ENCODE data around the gene RNF144A.

RNF144A gene

DNA sequence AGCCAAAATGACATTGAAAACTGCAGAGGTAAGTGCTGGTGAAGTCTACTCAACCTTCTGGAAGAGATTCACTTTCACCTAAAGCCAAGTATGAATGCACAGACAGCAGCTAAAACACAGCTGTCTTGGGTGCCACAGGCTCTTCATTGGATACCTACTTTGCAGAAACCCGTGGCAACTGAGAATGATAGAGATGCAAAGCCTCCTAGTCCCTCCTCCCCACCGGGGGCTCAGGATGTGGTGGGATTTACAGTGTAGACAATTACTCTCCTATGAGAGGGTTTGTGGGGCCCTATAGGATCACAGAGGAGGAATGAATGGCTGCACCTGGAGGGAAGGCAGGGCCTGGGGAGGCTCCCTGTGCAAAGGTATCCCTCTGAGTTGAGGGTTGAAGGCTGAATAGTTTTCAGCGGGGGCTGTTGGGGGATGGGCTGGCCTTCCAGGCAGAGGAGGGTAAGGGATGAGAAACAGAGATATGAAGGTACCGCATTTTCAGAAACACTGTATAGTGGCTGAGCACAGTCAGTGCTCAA is 131.6 kb downstream of the RNF144A start:
- DNase-seq = no peak

DNA sequence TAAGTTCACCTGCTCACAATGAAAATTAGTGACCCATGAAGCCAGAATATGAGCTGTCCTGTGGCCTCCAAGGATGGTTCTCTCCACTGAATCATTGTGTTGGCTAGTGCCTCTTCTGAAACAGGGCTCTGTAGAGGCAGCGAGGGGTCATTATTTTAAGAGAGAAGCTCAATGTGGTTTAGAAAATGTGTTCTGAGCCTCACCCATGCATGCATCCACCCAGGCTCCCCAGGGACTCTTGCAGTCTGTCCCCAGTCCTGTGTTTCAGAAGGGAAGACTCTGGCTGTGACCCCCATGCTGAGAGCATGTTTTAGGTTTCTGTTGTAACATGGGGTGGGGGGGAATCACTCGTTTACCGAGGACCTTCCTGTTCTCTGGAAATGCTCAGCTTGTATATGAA is 135.2 kb downstream of the RNF144A start:
- no peak for DNase-seq

DNA sequence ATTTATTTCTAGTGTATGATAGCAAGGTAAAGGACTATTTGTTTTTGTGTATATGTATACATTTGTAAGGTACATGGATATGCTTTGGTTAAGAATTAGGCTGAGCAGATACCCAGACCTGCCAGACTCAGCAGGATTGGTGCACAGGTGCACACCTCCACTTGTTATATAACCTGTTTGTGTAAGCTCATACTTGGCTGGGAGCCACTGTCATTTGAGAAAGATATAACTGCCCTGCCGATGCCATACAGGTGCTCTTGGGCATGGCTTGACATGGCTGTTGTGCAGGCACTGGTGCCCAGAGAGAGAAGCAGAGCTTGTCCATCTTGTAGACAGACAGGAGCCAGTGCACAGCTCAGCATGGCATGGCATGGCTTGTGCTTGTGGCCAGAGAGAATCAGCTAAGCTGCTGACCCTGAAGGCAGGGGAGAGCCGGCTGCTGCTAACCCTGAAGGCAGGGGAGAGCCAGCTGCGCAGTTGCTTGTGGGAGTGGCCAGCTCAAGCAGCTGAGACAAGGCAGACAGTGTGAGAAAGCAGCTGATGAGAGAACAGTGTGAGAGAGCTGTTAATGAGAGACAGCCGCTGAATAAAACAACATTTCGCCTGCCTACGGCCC is 136.5 kb downstream of the RNF144A start:
- no peak for DNase-seq

DNA sequence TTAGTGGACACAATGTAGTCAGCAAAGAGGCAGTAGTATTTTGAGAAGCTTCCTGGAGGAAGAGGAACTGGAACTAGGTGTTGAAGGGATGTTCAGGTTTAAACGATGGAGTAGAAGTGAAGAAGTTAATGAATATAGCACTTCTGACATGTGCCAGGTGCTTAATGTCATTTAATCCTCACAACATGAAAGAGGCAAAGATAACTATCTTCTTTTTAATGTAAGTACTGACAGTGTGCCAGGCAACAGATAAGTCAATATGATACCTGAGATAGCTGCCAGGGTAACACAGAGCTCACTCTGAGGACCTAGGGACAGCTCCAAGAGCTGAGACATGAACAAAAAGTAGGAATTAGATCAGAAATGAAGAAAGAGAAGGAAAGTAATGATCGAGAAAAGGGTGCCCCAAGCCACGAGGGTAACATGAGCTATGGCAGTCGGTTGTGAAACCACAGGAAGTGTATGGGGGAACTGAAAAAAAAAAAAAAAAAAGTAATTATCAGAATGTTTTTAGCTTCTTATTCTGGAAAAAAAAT is 140.7 kb downstream of the RNF144A start:
- DNase-seq = peak; percentile 45 to 67

DNA sequence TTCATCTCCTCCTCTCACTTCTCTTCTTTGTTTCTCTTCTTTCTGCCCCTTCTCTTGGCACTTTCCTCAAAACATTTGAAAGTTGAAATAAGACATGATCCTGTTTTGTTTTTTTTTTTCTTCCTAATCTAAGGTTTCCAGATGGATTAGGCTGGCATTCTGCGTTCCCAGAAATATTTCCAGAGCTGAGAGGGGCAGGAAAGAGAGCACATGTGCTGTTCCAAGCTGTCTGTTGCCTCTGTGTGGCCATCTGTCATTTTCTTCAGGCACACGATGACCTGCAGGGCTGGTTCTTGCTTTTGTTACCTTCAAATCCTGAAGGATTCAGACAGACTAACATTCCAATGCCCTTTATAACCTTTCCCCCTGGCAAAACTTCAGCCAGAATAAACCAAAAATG is 142.9 kb downstream of the RNF144A start:
- no peak for DNase-seq

DNA sequence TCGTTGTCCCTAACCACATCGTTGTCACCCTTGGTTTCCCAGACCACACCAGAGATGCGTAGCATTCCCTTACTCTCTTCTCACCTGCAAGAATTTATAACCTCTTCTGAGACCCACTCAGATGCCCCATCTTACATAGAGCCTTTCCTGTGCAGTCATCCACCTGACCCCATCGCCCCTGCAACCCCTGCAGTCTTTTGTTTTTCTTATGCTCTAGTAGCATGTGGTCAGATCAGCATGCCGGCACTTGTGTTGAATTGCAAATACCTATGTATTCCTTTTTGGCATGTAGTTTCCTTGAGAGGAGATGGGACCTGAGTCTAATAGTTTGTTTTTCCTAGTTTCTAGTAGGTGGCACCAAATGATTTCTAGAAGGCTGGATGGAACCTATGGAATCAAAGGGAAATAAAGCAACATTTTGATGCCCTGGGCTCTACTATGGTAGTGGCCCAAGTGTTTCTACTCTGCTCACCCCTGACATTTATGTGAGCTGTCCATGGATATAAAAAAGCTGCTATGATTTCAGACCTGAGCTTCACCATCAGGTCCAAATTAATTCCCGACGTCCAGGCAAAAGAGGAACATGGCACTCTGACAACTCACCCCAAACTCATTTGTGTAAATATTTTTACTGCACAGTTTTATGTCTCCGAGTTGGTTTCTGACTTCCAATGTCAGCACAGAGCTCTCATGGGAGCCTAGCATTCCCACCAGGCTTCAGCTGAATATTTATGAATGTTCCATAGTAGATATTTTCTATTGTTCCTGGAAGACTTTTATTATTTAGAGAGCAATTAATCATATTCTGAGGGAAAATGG is 143.6 kb downstream of the RNF144A start:
- DNase-seq = no peak

DNA sequence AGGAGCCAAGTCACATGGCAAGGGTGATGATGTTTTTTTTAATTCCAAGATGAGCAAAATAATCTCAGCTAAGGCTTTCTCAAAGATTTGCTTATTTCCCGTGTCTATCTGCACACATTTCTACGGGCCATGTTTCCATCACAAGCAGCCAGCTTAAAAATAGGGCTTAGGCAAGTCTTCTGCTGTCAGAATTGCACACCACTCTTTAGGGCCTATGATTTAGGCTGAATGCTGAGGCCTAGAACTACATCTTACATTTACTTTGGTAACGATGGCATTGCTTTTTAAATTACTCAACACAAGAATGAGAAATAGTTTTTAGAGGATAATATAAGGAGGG is 144.2 kb downstream of the RNF144A start:
- no peak for DNase-seq

DNA sequence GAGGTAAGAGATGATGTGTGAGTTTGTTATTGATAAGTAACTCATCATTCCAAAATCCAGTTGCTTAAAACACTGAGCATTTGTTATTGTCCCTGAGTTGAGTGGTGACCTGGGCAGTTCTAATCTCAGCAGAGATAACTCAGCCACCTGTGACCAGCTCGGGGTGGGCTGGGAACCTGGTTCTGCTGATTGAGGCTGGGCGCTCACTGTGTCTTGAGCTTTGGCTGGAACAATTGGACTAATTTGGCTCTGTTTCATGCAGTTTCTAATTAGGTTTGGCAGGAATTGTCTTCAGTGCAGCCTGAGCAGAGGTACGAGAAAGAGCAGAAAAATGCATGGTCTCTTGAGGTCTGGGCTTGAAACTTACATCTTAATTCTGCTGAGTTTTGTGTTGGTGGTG is 144.7 kb downstream of the RNF144A start:
- DNase-seq = no peak

DNA sequence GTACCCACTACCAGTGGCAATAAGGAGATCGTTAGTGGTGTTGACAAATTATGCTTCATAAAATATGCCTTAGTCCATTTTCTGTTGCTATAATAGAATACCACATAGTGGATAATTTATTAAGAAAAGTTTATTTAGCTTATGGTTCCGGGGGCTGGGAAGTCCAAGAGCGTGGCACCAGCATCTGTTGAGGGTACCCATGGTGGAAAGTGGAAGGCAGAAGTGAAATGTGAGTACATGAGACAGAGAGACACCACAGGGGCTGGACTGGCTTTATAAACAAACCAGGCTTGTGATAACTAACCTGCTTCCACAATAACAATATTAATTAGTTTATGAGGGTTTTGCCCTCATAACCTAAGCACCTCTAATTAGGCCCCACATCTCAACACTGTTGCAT is 146.6 kb downstream of the RNF144A start:
- DNase-seq = no peak

DNA sequence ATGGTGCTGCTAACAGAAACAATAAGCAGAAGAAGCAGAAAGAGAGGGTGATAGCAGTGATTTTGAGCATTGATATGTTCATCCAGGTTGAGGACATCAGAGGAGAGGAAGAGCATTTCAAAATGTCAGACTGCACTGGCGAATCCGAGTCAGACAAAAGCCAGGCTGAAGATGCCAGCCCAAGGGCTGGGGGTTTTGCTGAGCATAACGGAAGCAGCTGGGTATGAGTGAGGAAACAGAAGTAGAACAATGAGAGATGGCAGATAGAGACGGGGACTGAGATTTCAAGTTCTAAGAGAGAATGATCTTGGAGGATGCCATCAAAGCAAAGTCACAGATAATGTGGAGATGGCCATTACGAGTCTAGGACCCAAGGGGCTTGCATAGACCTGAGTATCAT is 151.2 kb downstream of the RNF144A start:
- DNase-seq = no peak

DNA sequence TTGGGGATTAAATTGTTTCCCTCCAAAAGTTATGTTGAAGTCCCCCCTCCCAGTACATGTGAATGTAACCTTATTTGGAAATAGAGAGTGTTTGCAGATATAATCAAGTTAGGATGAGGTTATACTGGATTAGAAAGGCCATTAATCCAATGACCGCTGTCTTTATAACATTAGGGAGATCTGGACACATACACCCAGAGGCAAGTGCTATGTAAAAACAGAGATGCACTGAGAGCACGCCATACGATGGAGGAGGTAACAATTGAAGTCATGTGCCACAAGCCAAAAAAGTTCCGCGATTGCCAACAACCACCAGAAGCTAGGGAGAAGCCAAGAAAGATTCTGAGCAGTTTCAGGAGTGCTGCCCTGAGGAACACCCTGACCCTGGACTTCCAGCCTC is 153.3 kb downstream of the RNF144A start:
- DNase-seq = no peak

DNA sequence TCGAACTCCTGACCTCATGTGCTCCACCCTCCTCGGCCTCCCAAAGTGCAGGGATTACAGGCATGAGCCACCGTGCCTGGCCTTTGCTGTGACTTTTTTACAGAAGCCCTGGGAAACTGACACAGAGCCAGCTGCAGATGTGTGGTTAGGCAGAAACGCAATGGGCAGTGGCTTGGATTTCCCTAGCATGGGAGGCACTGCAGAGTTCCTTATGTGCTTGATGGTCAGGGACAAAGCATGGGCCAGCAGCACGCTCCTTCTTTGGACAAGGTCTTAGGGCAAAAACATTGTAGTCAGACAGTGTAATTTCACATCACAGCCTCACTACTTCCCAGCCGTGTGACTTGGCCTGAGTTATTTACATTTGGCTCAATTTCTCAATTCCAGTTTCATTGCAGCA is 153.9 kb downstream of the RNF144A start:
- no peak for DNase-seq

DNA sequence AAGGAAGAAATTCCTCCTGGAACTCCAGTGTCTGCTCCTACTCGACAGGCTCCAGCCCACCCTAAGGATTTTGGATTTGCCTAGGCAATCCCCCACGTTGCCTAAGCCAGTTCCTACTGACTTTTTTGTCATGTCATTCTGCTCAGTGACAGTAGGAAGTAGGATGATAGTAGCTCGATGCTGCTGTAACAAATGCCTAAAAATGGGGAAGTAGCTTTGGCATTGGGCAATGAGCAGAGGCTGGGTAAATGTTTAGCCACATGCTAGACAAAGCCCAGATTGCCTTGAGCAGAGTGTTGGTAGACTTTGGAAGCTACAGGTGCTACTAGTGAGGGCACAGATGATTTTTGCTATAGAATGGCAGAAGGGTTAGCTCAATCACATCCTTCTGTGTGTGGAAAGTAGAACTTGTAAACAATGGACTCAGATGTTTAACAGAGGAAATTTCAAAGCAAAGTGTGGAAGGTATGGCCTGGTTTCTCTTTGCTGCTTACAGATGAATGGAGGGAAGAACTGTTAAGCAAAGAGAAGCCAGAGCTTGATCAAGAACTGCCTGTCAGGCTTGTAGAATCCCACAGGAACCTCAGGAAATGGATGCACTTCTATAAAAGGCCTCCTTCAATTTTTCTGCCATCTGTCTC is 154.8 kb downstream of the RNF144A start:
- peak; percentile 92 to 94 for DNase-seq

DNA sequence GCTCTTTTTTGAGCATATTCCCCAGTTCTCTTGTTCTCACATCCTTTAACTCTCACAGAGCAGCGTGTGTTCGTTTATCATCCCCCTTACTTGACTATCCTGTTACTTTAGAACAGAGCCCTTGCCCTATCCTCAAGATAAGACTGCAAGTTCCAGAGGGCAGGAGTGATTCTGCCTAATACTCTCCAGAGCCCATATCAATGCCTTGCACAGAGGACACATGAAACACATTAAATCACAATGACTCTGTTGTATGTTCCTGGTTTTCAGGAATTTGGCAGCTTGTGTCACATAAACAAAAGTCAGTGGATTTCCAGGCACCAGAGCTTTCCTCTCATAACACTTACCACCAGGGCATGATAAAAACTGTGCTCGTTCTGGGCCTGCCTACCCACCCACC is 156.7 kb downstream of the RNF144A start:
- DNase-seq = no peak

DNA sequence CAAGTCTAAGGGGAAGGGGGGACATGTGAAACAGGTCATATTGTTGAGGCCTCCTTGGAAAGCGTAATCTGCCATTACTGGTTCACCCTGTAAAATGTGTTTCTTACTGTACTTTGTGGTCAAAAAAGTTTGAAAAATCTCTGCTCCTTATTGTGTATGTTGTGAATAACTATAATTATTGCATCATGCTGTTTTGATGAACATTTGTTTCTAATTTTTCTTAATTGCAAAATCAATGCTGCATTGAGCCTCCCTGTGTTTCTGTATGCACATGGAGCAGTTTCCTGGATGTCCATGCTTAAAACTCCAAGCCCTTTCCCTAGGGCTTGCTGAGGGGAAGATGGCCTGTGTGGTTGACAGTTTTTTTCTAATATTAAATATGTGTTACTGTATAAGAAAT is 158.6 kb downstream of the RNF144A start:
- no peak for DNase-seq

DNA sequence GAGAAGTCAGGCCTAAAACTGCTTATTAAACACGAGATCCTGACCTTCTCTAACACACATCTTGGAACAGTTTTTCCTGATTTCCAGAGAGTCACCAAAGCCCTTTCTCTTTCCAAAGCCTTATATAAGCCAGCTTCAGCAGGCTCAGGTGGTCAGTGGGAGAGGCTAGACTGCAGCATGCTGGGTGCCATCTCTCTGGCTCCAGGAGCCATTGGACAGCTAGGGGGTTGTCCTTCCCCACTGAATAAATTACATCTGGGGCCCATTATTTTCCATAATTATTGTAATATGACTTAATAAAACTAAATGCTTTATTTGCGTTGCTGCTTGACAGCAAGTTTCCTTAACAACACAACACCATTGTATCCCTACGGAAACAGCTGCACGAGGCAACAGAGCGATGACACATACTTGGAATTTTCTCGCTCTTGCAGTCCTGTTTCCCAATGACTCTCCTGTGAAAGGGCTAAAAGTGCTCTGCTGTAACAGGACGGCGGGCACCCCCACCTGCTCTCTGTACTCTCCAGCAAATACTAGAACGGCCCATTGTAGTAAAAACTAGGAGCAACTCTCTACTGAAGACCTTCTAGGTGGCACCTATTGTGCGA is 160.6 kb downstream of the RNF144A start:
- no peak for DNase-seq

DNA sequence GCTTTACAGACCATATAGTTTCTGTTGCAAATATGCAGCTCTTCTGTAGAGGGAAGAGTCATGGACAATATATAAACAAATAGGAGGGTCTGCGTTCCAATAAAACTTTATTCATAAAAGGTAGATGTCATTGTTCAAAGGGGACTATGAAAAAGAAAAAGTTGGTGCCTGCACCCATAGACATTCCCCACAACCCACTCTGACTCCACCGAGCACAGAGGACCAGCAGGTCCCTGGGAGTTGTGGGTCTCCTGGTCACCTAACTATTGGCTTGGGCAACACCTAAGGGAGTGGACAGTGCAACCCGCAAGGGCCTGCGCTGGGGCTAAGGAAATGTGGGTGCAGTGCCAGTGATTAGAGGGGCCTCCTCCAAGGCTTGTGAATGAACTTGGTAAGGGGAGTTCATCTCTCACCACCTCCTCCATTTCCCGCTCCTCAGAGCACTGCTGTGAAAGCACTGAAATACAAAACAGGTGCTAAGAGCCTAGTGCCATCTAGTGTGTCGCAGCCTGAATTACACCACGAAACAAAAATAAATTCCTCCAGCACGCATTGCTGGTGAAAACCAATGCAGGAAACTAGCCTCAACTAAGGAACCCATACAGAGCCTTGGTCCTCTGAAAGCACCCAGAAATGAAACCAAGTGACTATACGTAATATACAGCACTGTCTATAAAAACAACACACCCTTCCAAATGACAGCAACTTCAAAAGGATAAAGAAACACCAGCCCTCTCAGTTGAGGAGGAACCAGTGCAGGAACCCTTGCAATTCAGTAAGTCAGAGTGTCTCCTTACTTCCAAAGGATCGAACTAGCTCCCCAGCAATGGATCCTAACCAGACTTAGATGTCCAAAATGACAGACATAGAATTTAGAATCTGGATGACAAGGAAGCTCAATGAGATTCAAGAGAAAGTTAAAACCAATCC is 166.6 kb downstream of the RNF144A start:
- DNase-seq = peak; percentile 71 to 76

DNA sequence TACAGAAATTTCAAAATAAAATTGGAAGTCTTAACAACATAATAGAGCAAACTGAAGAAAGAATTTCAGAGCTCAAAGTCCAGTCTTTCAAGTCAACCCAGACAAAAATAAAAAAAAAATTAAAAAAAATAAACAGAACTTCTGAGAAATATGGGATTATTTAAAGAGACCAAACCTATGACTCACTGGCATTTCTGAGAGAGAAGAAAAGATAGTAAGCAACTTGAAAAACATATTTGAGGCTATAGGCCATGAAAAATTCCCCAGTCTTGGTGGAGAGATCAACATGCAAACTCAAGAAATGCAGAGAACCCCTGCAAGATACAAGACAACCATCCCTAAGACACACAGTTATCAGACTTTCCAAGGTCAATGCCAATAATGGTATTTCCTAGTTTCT is 167.4 kb downstream of the RNF144A start:
- DNase-seq = no peak

DNA sequence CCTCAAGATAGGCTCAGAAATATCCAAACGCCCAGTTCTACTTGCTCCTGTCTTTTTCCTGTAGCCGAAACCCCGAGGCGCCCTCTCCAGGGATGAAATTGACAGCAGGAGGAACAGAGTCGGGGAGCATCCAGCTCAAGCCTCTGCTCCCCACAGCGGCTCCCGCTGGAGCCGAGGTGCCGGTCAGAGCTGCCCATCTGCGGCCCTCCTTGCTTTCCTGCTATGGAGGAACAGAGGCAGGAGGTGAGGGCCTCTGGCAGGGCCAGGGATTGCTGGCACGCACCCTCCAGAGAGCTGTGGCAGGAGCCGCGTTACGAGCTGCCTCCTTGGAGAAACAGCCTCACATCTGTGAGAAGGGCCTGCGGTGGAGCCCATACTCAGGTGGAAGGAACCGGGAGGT is 172.1 kb downstream of the RNF144A start:
- no peak for DNase-seq

DNA sequence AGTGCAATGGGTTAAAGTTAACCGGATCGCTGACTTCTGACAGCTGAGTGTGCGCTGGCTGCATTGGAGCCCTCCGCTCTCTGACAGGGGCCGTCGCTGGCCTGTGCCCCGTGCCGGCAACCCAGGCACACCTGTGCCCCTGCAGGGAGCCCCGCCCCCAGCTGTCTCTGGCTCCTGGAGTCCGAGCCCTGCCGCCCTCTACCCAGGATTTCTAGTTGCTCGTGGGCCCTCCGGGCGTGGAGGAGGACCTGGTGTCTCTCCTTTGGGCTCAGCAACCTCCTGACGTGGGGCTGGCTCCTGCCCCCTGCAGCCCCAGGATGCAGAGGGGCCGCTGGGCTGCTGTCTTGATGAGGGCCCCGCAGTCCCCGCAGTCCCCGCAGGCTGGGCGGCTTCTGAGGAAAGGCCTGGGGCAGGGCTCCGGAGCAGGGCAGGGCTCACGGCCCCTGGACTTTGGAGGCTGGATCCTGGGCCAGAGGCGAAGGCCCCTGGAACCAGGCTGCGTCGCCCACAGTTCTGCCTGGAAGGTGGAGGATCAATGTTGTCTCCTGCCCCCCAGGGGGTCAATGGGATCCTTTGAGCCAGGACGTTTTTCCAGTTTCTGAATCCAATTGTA is 172.8 kb downstream of the RNF144A start:
- no peak for DNase-seq

DNA sequence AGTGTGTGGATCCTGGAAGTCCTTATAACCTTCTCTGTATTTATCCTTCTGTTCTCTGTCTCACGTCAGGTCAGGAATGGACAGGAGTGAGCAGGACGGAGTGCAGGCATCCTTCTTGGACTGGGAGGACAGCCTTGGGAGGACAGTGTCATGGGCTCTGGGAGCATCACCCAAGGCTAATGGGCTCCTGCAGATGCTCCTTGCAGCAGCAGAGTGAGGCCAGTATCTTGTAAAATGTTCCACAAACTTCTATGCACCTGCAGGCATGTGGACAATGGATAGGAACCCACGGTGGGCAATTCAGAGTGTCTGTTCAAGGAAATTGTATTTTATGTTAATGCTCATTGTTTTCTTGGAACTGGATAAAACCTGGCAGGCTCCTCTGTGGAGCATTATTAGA is 176.2 kb downstream of the RNF144A start:
- no peak for DNase-seq

Measured in Kasumi-1 (cell line).